Measurements from ENCODE around the gene GRN. TPM values are rescaled to one million over a fixed set of nuclear protein-coding genes. Genes with fewer than 3 reads are reported as not detected.

GRN gene
- total RNA-seq, result 213 and 601 TPM in 2 replicates

GRCh38 chr17:44344939-44345453, at the start of gene GRN:
GRN (plus strand) TSS chr17:44345302; CDS start chr17:44349165, 3,863 bp downstream.
- peak; percentile 97 for DNase-seq (ENCODE audit: low read depth)

- DNase-seq (ENCODE audit: low read depth), result no peak
These were observed 47.1 kb upstream of the GRN start for GRCh38 chr17:44297975-44298374.

- DNase-seq (ENCODE audit: low read depth), result no peak
These were observed 40.5 kb upstream of the GRN start for GRCh38 chr17:44304651-44305050.

GRCh38 chr17:44307387-44308186, 37.5 kb upstream of the GRN start:
- DNase-seq (ENCODE audit: low read depth), result peak; percentile 36

- peak; percentile 30 for DNase-seq (ENCODE audit: low read depth)
These were observed 36.7 kb upstream of the GRN start, which contains the start of gene RUNDC3A for GRCh38 chr17:44308320-44308818. RUNDC3A (plus strand) TSS chr17:44308601; CDS start chr17:44308833, 232 bp downstream.

GRCh38 chr17:44308865-44309264, 36.2 kb upstream of the GRN start:
- no peak for DNase-seq (ENCODE audit: low read depth)

GRCh38 chr17:44309472-44309871, 35.6 kb upstream of the GRN start:
- no peak for DNase-seq (ENCODE audit: low read depth)

- no peak for DNase-seq (ENCODE audit: low read depth)
These were observed 34.9 kb upstream of the GRN start for GRCh38 chr17:44310188-44310587.

- DNase-seq (ENCODE audit: low read depth), result no peak
These were observed 34.3 kb upstream of the GRN start for GRCh38 chr17:44310609-44311376.

GRCh38 chr17:44311562-44312181, 33.4 kb upstream of the GRN start:
- DNase-seq (ENCODE audit: low read depth), result no peak

GRCh38 chr17:44312396-44313104, 32.6 kb upstream of the GRN start:
- DNase-seq (ENCODE audit: low read depth), result no peak

GRCh38 chr17:44314031-44314430, 31.1 kb upstream of the GRN start:
- no peak for DNase-seq (ENCODE audit: low read depth)

- DNase-seq (ENCODE audit: low read depth), result no peak
These were observed 30.6 kb upstream of the GRN start for GRCh38 chr17:44314524-44314868.

GRCh38 chr17:44314869-44315661, 30.0 kb upstream of the GRN start:
- DNase-seq (ENCODE audit: low read depth), result no peak

GRCh38 chr17:44315760-44316731, 29.1 kb upstream of the GRN start:
- no peak for DNase-seq (ENCODE audit: low read depth)

GRCh38 chr17:44317545-44317944, 27.6 kb upstream of the GRN start:
- no peak for DNase-seq (ENCODE audit: low read depth)

GRCh38 chr17:44318077-44318892, 26.8 kb upstream of the GRN start:
- no peak for DNase-seq (ENCODE audit: low read depth)

- no peak for DNase-seq (ENCODE audit: low read depth)
These were observed 25.0 kb upstream of the GRN start for GRCh38 chr17:44320066-44320465.

Data from renal cortical epithelial cell (primary cell).